Measurements from ENCODE around the gene ATP2B2. TPM values are rescaled to one million over a fixed set of nuclear protein-coding genes. Genes with fewer than 3 reads are reported as not detected.

ATP2B2 gene
- total RNA-seq, 1 donor from 2014 or later: not detected

GRCh38 chr3:10501664-10502052, 3.7 kb downstream of the ATP2B2 start:
- no peaks in the 10 kb centered on the region for H3K36me3 ChIP-seq
- no peak overlapping the region for H3K27ac Mint-ChIP-seq
- H3K27me3 Mint-ChIP-seq (ENCODE audit: insufficient read depth, low read depth): peaks cover 2% of the 10 kb centered on the region
- H3K4me2 ChIP-seq: no peak overlapping the region
- no peak overlapping the region for H2AFZ ChIP-seq (replicated peaks)
- H3K4me3 ChIP-seq: no peak overlapping the region
- no peak for DNase-seq (ENCODE audit: low spot score)
- no peaks in the 10 kb centered on the region for H3K36me3 Mint-ChIP-seq
- no peaks in the 10 kb centered on the region for H3F3A ChIP-seq (ENCODE audit: low read depth)
- TF ChIP-seq EZH2 (IDR thresholded peaks at IDR 0.05) (no peak), EZH2phosphoT487 (IDR thresholded peaks at IDR 0.05) (no peak), CTCF (IDR thresholded peaks at IDR 0.05) (no peak)
- no peak overlapping the region for H3K4me3 Mint-ChIP-seq
- H4K20me1 ChIP-seq (ENCODE audit: low read depth): no peaks in the 10 kb centered on the region
- no peaks in the 10 kb centered on the region for H3K9me3 Mint-ChIP-seq
- no peaks in the 10 kb centered on the region for H3K9me3 ChIP-seq (ENCODE audit: low read depth)
- no peaks in the 10 kb centered on the region for H3K79me2 ChIP-seq (ENCODE audit: low read depth)
- H3K27ac ChIP-seq: no peak overlapping the region
- peaks cover 22% of the 10 kb centered on the region for H3K27me3 ChIP-seq
- H3K4me1 ChIP-seq: peaks cover 9% of the 10 kb centered on the region
- H3K4me1 Mint-ChIP-seq: peaks cover 9% of the 10 kb centered on the region
- no peak overlapping the region for H3K9ac ChIP-seq

- Histone ChIP-seq H3F3A (ENCODE audit: low read depth) (no peaks in the 10 kb centered on the region), H3K79me2 (ENCODE audit: low read depth) (no peaks in the 10 kb centered on the region), H3K36me3 (no peaks in the 10 kb centered on the region), H3K9me3 (ENCODE audit: low read depth) (no peaks in the 10 kb centered on the region), H3K4me2 (no peak overlapping the region), H3K4me3 (no peak overlapping the region), H2AFZ (replicated peaks) (no peak overlapping the region), H4K20me1 (ENCODE audit: low read depth) (no peaks in the 10 kb centered on the region), H3K27ac (no peak overlapping the region), H3K27me3 (peaks cover 18% of the 10 kb centered on the region), H3K4me1 (peaks cover 9% of the 10 kb centered on the region), H3K9ac (no peak overlapping the region)
- no peak for DNase-seq (ENCODE audit: low spot score)
- Mint-ChIP-seq H3K9me3 (no peaks in the 10 kb centered on the region), H3K36me3 (no peaks in the 10 kb centered on the region), H3K27ac (no peak overlapping the region), H3K27me3 (ENCODE audit: insufficient read depth, low read depth) (peaks cover 2% of the 10 kb centered on the region), H3K4me1 (peaks cover 7% of the 10 kb centered on the region), H3K4me3 (no peak overlapping the region)
- TF ChIP-seq EZH2 (IDR thresholded peaks at IDR 0.05) (no peak), EZH2phosphoT487 (IDR thresholded peaks at IDR 0.05) (no peak), CTCF (IDR thresholded peaks at IDR 0.05) (no peak)
Measured at GRCh38 chr3:10500717-10501663, 4.4 kb downstream of the ATP2B2 start.

GRCh38 chr3:10498271-10498670, 7.1 kb downstream of the ATP2B2 start:
- no peak for DNase-seq (ENCODE audit: low spot score)
- Mint-ChIP-seq H3K4me3 (no peak overlapping the region), H3K4me1 (peaks cover 5% of the 10 kb centered on the region), H3K36me3 (no peaks in the 10 kb centered on the region), H3K9me3 (no peaks in the 10 kb centered on the region), H3K27ac (no peak overlapping the region), H3K27me3 (ENCODE audit: insufficient read depth, low read depth) (peaks cover 2% of the 10 kb centered on the region)
- H3K27me3 ChIP-seq: no peaks in the 10 kb centered on the region
- no peaks in the 10 kb centered on the region for H3K9me3 ChIP-seq (ENCODE audit: low read depth)
- H3K9ac ChIP-seq: no peak overlapping the region
- no peaks in the 10 kb centered on the region for H3K4me1 ChIP-seq
- no peaks in the 10 kb centered on the region for H3F3A ChIP-seq (ENCODE audit: low read depth)
- H3K4me2 ChIP-seq: no peak overlapping the region
- no peak overlapping the region for H3K4me3 ChIP-seq
- no peaks in the 10 kb centered on the region for H3K79me2 ChIP-seq (ENCODE audit: low read depth)
- no peaks in the 10 kb centered on the region for H4K20me1 ChIP-seq (ENCODE audit: low read depth)
- H2AFZ ChIP-seq (replicated peaks): no peak overlapping the region
- no peak overlapping the region for H3K27ac ChIP-seq
- TF ChIP-seq CTCF (IDR thresholded peaks at IDR 0.05) (no peak), EZH2 (IDR thresholded peaks at IDR 0.05) (no peak), EZH2phosphoT487 (IDR thresholded peaks at IDR 0.05) (no peak)
- no peaks in the 10 kb centered on the region for H3K36me3 ChIP-seq
